GM12878 (cell line): Measurements from ENCODE around the gene GABBR2. TPM values are rescaled to one million over a fixed set of nuclear protein-coding genes. Genes with fewer than 3 reads are reported as not detected.

Source experiments
- ATAC-seq: fragments of 200-7000 bp; cut with Tn5 transposase; 3 replicates; pipeline ENCODE4 v1.9.1; 2020; ENCODE audit warnings: mild to moderate bottlenecking, moderate library complexity
- BruUV-seq: library from RNA; stranded (reverse); fragments of 400-500 nt; replicated peaks from 2 replicates; lab custom pipeline; 2021; lab: Mats Ljungman, UMichigan
- CTCF ChIA-PET: fragments of 300-600 bp; sonication (Branson Sonifier 250); formaldehyde crosslinking; extraction: SDS; loops from one replicate; lab custom pipeline; 2021; ENCODE audit warnings: inconsistent platforms; lab: Yijun Ruan, JAX
- POLR2A ChIA-PET: fragments of 350-600 bp; formaldehyde crosslinking; extraction: SDS; loops from one replicate; lab custom pipeline; 2021; ENCODE audit warnings: inconsistent platforms; lab: Charles Lee
- RAD21 ChIA-PET: fragments of 300-600 bp; sonication (Branson Sonifier 250); formaldehyde crosslinking; loops from one replicate; lab custom pipeline; 2023; ENCODE audit warnings: antibody characterized with exemption; ENCODE audit not compliant: unreplicated experiment; lab: Charles Lee
- SMC1A ChIA-PET: fragments of 300-600 bp; sonication (Branson Sonifier 250); formaldehyde crosslinking; loops from one replicate; lab custom pipeline; 2023; ENCODE audit not compliant: unreplicated experiment, uncharacterized antibody; lab: Charles Lee
- DNase-seq: peaks from one replicate; pipeline ENCODE4 v3.0.0-alpha.2; 2011; ENCODE audit warnings: low read depth, low spot score
- FAIRE-seq: peaks from 3 replicates; lab custom pipeline; 2011; peaks lifted over from hg19 to GRCh38; lab: Jason Lieb, UNC
- H2AFZ ChIP-seq: 2 replicates; pipeline ENCODE4 v1.6.0; 2011; ENCODE audit warnings: low read depth, low read length, control low read depth; ENCODE audit not compliant: control insufficient read depth
- H3K27ac ChIP-seq: 2 replicates; pipeline ENCODE4 v1.5.1; 2011; ENCODE audit warnings: control low read depth; ENCODE audit not compliant: control insufficient read depth, insufficient read depth
- H3K27me3 ChIP-seq, 2 experiments: replicated peaks in 1 of 2; 2 replicates each; pipeline versions ENCODE4 v1.6.0 to v1.6.1; 2011; ENCODE audit warnings: low read length in 1 of 2; ENCODE audit not compliant: control insufficient read depth in 2 of 2, insufficient read depth in 2 of 2
- H3K36me3 ChIP-seq, 2 experiments: 2 replicates each; pipeline ENCODE4 v1.5.1; 2011; ENCODE audit warnings: low read length in 1 of 2; ENCODE audit not compliant: control insufficient read depth in 2 of 2, insufficient read depth in 2 of 2
- H3K4me1 ChIP-seq: 2 replicates; pipeline ENCODE4 v1.6.1; 2011; ENCODE audit warnings: mild to moderate bottlenecking, low read length, moderate library complexity, mixed read lengths; ENCODE audit not compliant: control insufficient read depth, insufficient read depth
- H3K4me2 ChIP-seq: 2 replicates; pipeline ENCODE4 v1.6.0; 2011; ENCODE audit warnings: control low read depth; ENCODE audit not compliant: control insufficient read depth, insufficient read depth
- H3K4me3 ChIP-seq: fragments of 200-600 bp; sonication (generic); 2 replicates; pipeline ENCODE4 v1.5.1; 2016
- H3K79me2 ChIP-seq: 2 replicates; pipeline ENCODE4 v1.6.0; 2011; ENCODE audit warnings: low read length; ENCODE audit not compliant: control insufficient read depth, insufficient read depth
- H3K9ac ChIP-seq: 2 replicates; pipeline ENCODE4 v1.8.0; 2011; ENCODE audit warnings: low read length, control low read depth, mixed read lengths; ENCODE audit not compliant: control insufficient read depth, insufficient read depth
- H3K9me3 ChIP-seq: replicated peaks from 3 replicates; pipeline ENCODE4 v1.5.1; 2011; ENCODE audit warnings: mild to moderate bottlenecking, low read length; ENCODE audit not compliant: control insufficient read depth, insufficient read depth
- H4K20me1 ChIP-seq: 2 replicates; pipeline ENCODE4 v1.6.0; 2011; ENCODE audit not compliant: control insufficient read depth, insufficient read depth
- ETV6 ChIP-seq, 2 experiments: fragments of 450-650 bp in 1 of 2; IDR thresholded peaks in 1 of 2; conservative IDR thresholded peaks in 1 of 2; 2 replicates each; pipeline ENCODE4 v1.6.1; 2014; ENCODE audit warnings: antibody characterized with exemption in 1 of 2, borderline replicate concordance in 1 of 2, low read depth in 1 of 2, mild to moderate bottlenecking in 1 of 2, moderate library complexity in 1 of 2
- HDAC6 ChIP-seq: fragments of 200-600 bp; sonication (generic); IDR thresholded peaks from one replicate; pipeline ENCODE4 v1.8.0; 2017; ENCODE audit warnings: antibody characterized with exemption; ENCODE audit not compliant: unreplicated experiment
- RB1 ChIP-seq: fragments of 450-650 bp; formaldehyde crosslinking; IDR thresholded peaks from 2 replicates; pipeline ENCODE4 v1.6.1; 2017; ENCODE audit warnings: mild to moderate bottlenecking, borderline replicate concordance
- TCF7 ChIP-seq: IDR thresholded peaks from 2 replicates; pipeline ENCODE4 v1.6.1; 2014; ENCODE audit warnings: antibody characterized with exemption, borderline replicate concordance
- YBX1 ChIP-seq: fragments of 450-650 bp; IDR thresholded peaks from 2 replicates; pipeline ENCODE4 v1.6.1; 2016; ENCODE audit warnings: antibody characterized with exemption
- ZBTB11 ChIP-seq: fragments of 450-650 bp; formaldehyde crosslinking; IDR thresholded peaks from 2 replicates; pipeline ENCODE4 v1.5.0; 2022; ENCODE audit warnings: mild to moderate bottlenecking, missing genetic modification characterization
- whole genome bisulfite sequencing: methylation state at CpG from one replicate; pipeline ENCODE4 v1.1.6; 2016; ENCODE audit warnings: low lambda C conversion rate; ENCODE audit not compliant: insufficient replicate concordance, insufficient coverage; ENCODE audit errors: missing lambda C conversion rate; 5-methylcytosine and 5-hydroxymethylcytosine counted together
- in situ Hi-C: fragments of 300-500 bp; cut with MboI; formaldehyde crosslinking; loops from 9 replicates; pipeline ENCODE4 v1.14.3; 2018; ENCODE audit warnings: mixed read lengths
- intact Hi-C: fragments of 100-400 bp; cut with micrococcal nuclease; formaldehyde crosslinking; loops from one replicate; pipeline ENCODE4 v1.14.2; 2022; ENCODE audit not compliant: unreplicated experiment
- polyA plus RNA-seq, 11 experiments: library from polyadenylated mRNA; depleted of rRNA in 4 of 11; unstranded in 6 of 11; stranded (reverse) in 5 of 11; fragments of >200 nt; fragmentation: Nextera tagmentation in 4 of 11; fragmentation: Illumina TruSeq in 1 of 11; extraction: Ambion mirVana in 4 of 11; extraction: Trizol in 1 of 11; gene quantifications; 1 replicate in 1 of 11; 2 replicates in 10 of 11; pipeline versions ENCODE4 v1.2.1 to v1.2.3, GENCODE V29; 2011 to 2016; ENCODE audit warnings: inconsistent platforms in 2 of 11, missing spikeins in 2 of 11, low read depth in 1 of 11
- total RNA-seq, 4 experiments: library from RNA; depleted of rRNA in 3 of 4; stranded (reverse); fragments of >200 nt in 3 of 4; fragmentation: Illumina TruSeq in 1 of 4; extraction: Trizol in 1 of 4; gene quantifications; 2 replicates each; pipeline versions ENCODE4 v1.2.1 to v1.2.3, GENCODE V29; 2013 to 2021
- TF ChIP-seq, protein P1 (sequence below): IDR thresholded peaks from 2 replicates; pipeline ENCODE4 v1.6.1; 2011; ENCODE audit warnings: low read depth, mild to moderate bottlenecking, low read length, moderate library complexity, borderline replicate concordance; ENCODE audit errors: extremely low read depth

GABBR2 gene
- total and polyA plus RNA-seq, 10 of the 15 experiments (the other 5 are each of a cell fraction or from before 2014, with no cell fraction given): 0.02 to 2.2 (median 0.06) TPM; not detected in 2

DNA sequence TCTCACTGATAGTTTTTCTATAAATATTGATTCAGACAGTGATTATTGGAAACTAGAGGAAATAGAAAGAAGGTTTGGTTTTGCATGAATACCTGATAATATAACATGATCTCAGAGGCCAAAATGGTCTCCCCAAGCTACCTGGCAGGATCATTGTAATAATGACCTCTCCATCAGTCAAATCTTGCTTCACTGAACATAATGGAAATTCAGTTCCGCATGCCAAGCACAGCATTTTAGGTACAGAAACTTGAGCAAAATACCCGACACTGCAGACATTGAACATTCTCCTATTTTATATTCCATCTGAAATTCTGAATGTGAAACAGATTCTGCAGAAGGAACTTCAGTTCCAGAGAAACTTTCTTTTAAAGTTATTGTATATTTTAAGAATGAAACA lies 444.2 kb downstream of the GABBR2 start:
- ChIA-PET POLR2A (interaction anchor here (0.9 kb wide), 1 partner anchor 206 kb away, joined by 3 read pairs; no protein-coding TSS in a partner anchor), RAD21 (interaction anchor here (1.0 to 2.5 kb wide), 6 partner anchors 54 to 342 kb away, joined by 3 to 15 read pairs (median 6); partner anchors contain the start of genes TRIM14 and TRMO), SMC1A (interaction anchor here (0.6 to 3.0 kb wide), 10 partner anchors 59 to 1822 kb away, joined by 3 to 23 read pairs (median 4); partner anchors contain the start of gene TRIM14), CTCF (interaction anchor here (0.7 to 2.9 kb wide), 17 partner anchors 12 to 552 kb away, joined by 3 to 41 read pairs (median 5); partner anchors contain the start of genes TRIM14 and TRMO)
- H3K36me3 ChIP-seq: no peaks in the 10 kb centered on the region
- BruUV-seq: no TSS peak
- H3K4me1 ChIP-seq: no peaks in the 10 kb centered on the region
- H3K27me3 ChIP-seq: no peaks in the 10 kb centered on the region
- H3K4me3 ChIP-seq: no peak overlapping the region
- DNase-seq: no peak
- no peak overlapping the region for H3K9ac ChIP-seq
- H2AFZ ChIP-seq: no peak overlapping the region
- H3K79me2 ChIP-seq: no peaks in the 10 kb centered on the region
- 40% methylated on average over 2 of the region's 2 CpGs for WGBS
- H3K4me2 ChIP-seq: no peak overlapping the region
- no peaks in the 10 kb centered on the region for H3K9me3 ChIP-seq
- no peak overlapping the region for H3K27ac ChIP-seq
- no peak for ATAC-seq
- intact Hi-C loops (loop anchor here (10.0 kb wide), 1 partner anchor 550 kb away; no protein-coding TSS in a partner anchor), in situ Hi-C loops (loop anchor here (5.0 to 10.0 kb wide), 2 partner anchors 192 to 540 kb away; no protein-coding TSS in a partner anchor)
- TF ChIP-seq YBX1 (no peak), ZBTB11 (CRISPR knock-in tag) (no peak), HDAC6 (no peak), RB1 (no peak), TCF7 (no peak), ETV6 (conservative IDR thresholded peaks at IDR 0.05 in 1 of 2, IDR thresholded peaks at IDR 0.05 in 1 of 2; ENCODE audit: borderline replicate concordance in 1 of 2, low read depth in 1 of 2) (no peak)
- TF ChIP-seq, protein P1, sequence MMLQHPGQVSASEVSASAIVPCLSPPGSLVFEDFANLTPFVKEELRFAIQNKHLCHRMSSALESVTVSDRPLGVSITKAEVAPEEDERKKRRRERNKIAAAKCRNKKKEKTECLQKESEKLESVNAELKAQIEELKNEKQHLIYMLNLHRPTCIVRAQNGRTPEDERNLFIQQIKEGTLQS: no peak
- FAIRE-seq: no peak
- no peaks in the 10 kb centered on the region for H4K20me1 ChIP-seq
